GM18498 (cell line): ENCODE data around the gene CACNA1C.

Experiments
- ATAC-seq: cut with Tn5 transposase; IDR thresholded peaks from one replicate; pipeline ENCODE4 v1.9.1; 2021; ENCODE audit warnings: mild to moderate bottlenecking, moderate library complexity; ENCODE audit not compliant: unreplicated experiment

CACNA1C gene

GRCh38 chr12:2461645-2462044, 408.9 kb downstream of the CACNA1C start:
- ATAC-seq, result no peak

GRCh38 chr12:2462087-2462486, 409.3 kb downstream of the CACNA1C start:
- ATAC-seq, result no peak

DNA sequence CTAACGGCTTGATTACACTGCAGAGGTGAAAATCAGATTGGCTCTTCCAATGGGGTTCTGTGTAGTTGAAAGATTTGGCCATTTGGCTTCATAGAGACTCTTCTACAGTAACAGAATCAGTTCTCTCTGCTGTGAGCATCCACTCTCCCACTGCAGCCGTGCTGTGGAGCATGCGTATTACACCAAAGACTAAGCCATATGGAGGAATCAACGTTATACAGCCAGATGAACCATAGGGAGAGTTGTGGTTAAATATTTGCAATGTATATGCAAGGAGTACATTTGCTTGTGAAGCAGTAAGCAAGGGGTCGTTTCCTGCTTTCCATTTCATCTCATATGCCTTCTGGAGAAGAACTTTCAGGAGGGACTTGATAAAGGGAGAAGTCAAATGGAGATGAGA, 410.9 kb downstream of the CACNA1C start:
- ATAC-seq, result no peak

DNA sequence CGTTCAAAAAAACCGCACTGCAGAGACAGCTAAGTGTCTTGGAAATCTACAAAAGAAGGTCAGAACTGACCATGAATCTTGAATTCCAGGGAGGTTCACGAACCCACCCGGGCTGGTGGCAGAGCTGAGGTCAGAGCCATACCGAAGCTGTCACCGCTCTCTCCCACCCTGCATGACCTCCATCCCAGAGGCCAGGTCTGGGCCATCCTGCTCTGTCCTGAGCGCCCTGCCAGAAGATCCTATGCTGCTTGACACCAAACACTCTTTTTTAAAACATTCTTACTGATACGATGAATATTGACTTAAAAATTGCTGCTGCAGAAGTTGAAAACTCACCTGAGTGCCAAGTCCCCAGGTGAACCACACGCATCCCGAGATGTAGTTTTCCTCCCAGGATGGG, 412.9 kb downstream of the CACNA1C start:
- no peak for ATAC-seq

DNA sequence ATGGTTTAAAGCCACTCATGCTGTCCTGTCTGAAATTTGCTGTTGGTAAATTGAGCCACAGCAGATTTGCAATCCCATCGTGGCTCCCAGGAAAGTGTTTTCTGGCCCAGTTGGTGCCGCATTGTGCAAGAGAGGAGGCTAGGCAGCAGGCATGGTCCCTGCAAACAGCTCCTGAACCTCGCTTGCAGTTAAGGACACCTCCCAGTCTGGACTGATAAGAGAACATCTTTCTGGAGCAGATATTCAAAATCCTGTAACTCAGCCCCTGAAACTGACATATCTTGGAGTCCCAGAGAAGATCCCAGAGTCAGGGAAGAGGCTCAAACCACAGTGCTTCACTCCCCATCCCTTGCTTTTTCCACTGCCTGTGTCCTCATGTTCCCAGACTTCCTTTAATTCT, 413.4 kb downstream of the CACNA1C start:
- no peak for ATAC-seq

DNA sequence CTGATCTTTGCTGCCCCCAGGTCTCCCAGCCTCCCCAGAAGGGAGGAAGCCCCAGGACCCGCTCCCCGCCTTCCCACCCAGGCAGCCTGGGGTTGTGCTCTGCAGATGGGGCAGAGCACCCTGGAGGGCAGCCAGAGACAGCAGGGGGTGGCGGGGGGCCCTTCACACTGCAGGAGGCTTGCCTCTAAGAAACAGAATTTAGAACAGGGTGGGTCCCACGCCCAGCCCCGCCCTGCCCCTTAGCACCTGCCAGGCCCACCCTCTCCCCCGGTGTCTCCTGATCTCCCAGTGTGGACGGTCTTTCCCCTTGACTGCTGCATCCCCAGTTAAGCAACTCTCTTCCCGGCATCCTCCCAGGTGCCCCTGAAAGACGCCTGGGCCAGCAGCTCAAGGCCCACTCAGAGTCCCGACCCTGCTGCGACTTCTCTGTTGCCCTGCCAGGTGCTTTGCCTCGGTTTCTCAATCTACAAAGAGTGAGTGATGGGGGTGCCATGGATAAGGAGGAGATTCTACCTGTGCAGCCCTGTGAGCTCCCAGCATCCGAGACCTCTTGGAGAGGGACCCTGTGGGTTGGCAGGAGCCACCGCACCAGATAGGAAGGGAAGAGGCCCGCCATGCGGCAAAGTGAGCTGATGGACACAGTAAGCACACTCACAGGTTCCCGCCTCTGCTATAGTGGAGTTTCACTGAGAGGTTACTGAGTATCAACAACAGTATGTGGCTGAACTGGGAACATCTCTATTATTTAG, 414.8 kb downstream of the CACNA1C start:
- ATAC-seq, result no peak

DNA sequence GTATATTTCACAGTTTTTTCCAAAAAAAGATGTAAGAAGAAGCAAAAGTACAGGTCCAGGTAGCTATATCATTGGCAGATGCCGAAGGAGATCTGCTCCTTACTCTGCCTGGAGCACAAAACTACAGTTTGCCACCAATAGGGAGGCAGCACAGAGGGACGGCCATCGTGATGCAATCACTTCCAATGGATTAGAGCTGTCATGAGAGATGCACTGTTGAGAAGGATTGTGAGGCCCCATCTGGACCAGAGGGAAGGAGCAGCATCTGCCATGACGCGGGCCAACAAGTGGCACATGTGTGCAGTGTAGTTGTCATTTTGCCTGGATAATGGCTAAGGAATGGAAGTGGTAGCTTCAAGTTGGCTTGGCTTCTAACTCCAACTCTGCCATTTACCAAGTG, 423.2 kb downstream of the CACNA1C start:
- ATAC-seq, result no peak

GRCh38 chr12:2477009-2477766, 424.4 kb downstream of the CACNA1C start:
- ATAC-seq, result no peak

DNA sequence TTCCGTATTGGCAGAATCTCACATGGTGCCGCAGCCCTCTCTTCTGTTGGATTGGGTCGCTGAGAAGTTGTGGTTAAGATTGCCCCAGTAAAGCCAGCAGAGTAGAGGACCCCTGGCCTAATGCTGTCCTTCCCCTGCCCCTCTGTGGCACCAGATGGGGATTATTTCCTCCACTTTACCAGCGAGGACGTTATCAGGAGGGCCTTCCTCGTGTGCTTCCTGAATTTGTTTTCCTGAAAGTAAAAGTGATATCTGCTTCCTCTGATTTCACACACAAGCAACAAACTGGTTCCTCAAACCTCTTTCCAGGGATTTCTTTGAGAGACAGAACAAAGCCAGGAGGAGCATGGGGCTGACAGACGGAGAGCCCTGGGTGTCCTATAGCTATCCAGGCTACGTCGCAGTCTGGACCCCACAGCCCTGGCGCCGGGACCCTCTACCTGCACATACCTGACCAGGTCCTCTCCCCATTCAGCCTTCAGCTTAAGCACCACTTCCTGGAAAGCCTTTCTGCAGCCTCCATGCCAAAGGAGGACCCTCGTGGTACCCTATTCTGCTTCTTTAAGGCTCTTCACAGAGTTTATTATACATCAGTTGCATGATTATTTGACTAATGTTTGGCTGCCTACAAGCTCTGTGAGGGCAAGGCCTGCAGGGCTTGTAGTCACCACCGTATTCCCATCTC, 427.2 kb downstream of the CACNA1C start:
- no peak for ATAC-seq

GRCh38 chr12:2481346-2481745, 428.6 kb downstream of the CACNA1C start:
- no peak for ATAC-seq

GRCh38 chr12:2481951-2482350, 429.2 kb downstream of the CACNA1C start:
- ATAC-seq, result no peak

- no peak for ATAC-seq
These were observed 430.3 kb downstream of the CACNA1C start for GRCh38 chr12:2482938-2483660.

GRCh38 chr12:2483713-2484112, 430.9 kb downstream of the CACNA1C start:
- ATAC-seq, result no peak

GRCh38 chr12:2484141-2484776, 431.5 kb downstream of the CACNA1C start:
- ATAC-seq, result no peak

DNA sequence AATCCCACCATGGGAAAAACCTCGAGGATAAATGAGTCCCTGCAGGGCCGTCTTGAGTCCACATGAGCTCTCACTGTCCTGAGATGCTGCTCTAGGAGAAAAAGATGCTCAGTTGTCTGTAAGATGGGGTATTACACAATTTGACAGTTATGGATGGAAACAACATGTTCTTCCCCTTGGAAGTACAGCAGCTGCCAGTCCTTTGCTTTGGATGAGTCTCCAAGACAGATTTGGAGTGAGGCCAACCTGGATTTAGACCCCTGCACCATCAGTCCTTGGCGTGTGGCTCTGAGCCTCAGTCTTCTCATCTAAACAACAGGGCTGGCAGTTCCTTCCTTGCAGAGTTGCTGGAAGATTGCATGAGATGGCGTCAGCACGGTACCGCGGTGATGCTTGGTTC, 432.9 kb downstream of the CACNA1C start:
- ATAC-seq, result no peak

DNA sequence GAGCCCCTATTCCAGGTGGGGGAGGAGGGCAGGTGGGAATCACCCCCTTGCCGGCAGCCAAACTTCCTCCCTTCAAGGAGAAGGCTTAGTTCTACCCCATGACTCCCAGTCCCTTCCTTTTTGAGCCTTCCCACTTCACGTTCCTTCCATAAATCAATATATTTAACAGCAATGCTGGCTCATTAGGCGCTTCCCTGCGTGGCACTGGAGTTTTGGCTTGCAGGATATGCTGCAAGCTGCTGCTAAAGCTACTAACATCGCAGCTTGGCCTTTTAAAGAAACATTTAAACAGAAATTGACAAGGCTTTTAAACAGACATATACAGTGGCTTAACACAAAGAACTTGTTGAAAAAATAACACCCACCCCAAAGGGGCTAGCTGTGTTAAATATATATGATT, 434.0 kb downstream of the CACNA1C start:
- no peak for ATAC-seq

DNA sequence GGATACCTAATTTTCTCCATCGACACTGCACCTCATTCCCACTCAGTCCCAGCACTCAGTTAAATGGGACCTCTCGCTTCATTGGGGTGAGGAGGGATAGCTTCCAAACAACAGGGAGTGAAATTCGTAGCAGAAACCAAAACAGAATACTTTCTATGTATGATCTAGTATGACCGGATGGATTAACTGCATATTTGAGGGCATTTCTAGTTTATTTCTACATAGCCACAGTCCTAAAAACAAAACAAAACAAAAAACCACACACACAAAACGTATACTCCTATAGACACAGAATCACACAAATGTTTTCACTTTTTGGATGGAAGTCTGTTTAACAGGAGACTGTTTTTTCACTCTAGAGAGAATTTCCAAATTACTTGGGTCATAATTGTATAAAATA, 434.5 kb downstream of the CACNA1C start:
- no peak for ATAC-seq

DNA sequence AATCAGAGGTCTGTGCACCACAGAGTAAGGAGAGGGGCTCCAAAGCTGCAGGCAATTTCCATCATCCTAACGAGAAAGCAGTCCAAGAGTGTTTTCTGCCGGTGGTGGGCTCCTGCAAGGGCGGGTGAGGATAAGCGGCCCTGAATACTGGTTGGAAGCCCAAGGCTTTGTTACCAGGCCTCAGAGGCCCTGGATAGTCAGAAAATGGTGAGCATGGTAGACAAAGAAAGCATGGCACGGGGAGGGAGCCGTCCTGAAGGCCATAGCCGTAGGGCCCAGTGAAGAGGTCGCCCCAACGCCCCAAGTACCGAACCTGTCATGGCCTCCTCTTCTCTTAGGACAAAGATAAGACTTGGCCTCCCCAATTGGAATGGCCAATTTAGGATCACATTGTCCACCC, 435.3 kb downstream of the CACNA1C start:
- no peak for ATAC-seq

DNA sequence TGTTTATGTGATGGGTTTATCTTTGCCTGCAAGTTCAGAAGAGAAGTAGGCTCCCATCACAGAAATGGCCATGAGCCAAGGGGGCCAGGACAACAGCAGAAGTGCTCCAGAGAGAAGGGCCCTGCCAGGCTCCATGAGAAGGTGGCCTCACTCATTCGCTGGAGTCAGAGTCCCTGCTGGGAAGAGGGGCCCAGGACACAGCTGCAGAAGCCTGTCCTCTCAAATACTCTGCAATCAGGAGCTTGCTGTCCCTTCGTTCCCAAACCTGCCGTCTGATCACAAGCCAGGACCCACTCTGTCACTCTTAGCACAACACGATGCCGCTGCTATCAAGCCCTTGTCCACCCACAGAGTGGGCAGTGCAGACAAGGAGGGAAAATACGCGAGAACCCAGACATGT, 435.8 kb downstream of the CACNA1C start:
- ATAC-seq, result no peak

DNA sequence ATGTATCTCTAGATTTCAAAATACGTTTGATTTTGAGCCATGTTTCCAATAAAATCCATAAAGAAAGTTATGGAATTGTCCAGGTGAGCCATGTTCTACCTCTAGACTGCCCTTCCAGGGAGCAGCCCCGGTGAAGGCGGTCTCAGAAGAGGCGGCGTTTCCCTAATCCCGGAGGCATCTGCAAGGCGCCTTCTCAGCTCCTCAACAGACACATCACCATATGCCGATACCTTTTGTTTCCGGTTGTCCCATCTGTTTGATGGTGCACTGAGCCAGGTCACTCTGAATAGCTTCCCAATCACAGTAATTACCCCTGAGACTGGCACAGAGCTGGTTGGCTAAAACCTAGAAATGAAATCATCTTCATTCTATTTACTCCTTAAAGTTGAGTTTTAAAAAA, 436.5 kb downstream of the CACNA1C start:
- ATAC-seq, result no peak

- ATAC-seq, result no peak
These were observed 438.0 kb downstream of the CACNA1C start for GRCh38 chr12:2490831-2491230.
